Measurements from ENCODE around the gene OCA2. TPM values are rescaled to one million over a fixed set of nuclear protein-coding genes. Genes with fewer than 3 reads are reported as not detected.
"Not testable (repeated sequence)": the region's sequence is repeated elsewhere in the genome, so short reads cannot be mapped to it uniquely, and the experiment has no call there.

Gene OCA2
- total and polyA plus RNA-seq, 2 of the 13 experiments (the other 11 are each of a cell fraction or from before 2014, with no cell fraction given) = 0.02 to 0.05 TPM

DNA sequence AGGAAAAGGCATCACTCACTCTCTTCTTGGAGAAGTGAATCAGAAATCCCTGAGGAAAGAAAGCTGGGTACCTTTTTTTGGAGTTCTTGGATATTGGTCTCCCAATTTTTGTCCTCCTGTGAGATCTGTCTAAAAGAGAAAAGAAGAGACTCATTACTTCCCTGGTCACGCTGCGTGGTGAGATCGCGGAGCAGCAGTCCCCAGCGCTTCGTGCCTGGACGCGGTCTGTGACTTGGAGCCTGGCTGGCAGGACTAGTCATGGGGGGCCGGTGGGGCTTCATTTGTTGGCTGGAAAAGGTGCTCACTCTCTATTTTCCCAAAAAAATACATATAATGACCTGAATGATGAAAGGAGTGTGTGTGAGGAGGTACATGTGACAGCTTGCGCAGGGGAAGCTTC lies 144.0 kb downstream of the OCA2 start (continued):
- TF ChIP-seq, protein P1, sequence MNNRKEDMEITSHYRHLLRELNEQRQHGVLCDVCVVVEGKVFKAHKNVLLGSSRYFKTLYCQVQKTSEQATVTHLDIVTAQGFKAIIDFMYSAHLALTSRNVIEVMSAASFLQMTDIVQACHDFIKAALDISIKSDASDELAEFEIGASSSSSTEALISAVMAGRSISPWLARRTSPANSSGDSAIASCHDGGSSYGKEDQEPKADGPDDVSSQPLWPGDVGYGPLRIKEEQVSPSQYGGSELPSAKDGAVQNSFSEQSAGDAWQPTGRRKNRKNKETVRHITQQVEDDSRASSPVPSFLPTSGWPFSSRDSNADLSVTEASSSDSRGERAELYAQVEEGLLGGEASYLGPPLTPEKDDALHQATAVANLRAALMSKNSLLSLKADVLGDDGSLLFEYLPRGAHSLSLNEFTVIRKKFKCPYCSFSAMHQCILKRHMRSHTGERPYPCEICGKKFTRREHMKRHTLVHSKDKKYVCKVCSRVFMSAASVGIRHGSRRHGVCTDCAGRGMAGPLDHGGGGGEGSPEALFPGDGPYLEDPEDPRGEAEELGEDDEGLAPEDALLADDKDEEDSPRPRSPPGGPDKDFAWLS (CRISPR knock-in tag; IDR thresholded peaks at IDR 0.05; ENCODE audit: borderline replicate concordance) = no peak
- TF ChIP-seq IKZF4 (CRISPR knock-in tag; IDR thresholded peaks at IDR 0.05; ENCODE audit: borderline replicate concordance, low read depth, not compliant biosample characterization) = no peak
- no peak for TF ChIP-seq FOXC1 (CRISPR knock-in tag; IDR thresholded peaks at IDR 0.05; ENCODE audit: borderline replicate concordance)
- TF ChIP-seq SMC3 (IDR thresholded peaks at IDR 0.05; ENCODE audit: low read length) = no peak
- TF ChIP-seq KLF13 (CRISPR knock-in tag; IDR thresholded peaks at IDR 0.05) = no peak

DNA sequence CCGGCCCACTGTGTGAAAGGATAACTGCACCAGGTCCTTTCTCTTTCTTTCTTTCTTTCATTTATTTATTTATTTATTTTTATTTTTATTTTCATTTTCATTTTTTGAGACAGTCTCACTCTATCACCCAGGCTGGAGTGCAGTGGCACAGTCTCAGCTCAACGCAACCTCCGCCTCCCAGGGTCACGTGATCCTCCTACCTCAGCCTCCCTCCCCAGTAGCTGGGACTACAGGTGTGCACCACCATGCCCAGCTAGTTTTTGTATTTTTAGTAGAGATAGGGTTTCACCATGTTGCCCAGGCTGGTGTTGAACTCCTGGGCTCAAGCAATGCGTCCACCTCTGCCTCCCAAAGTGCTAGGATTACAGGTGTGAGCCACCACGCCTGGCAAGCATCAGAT lies 146.5 kb downstream of the OCA2 start:
- H3K27ac ChIP-seq (ENCODE audit: extremely low read length, insufficient read depth, low read length); H3K9me3 ChIP-seq (ENCODE audit: low read length); H4K20me1 ChIP-seq (ENCODE audit: insufficient read depth, low read length); H3K79me2 ChIP-seq (ENCODE audit: insufficient read depth, low read length); H3K4me1 ChIP-seq (ENCODE audit: insufficient read depth, low read length); POLR2A ChIA-PET; H2AFZ ChIP-seq (ENCODE audit: low read length); H3K36me3 ChIP-seq (replicated peaks in 1 of 2; ENCODE audit: control insufficient read depth in 1 of 2, insufficient read depth in 2 of 2, low read length in 2 of 2); DNase-seq (ENCODE audit: low spot score); in situ Hi-C loops (cut with HindIII; ENCODE audit: extremely low pct_ligation_motif_present, low pct_unique_long_range_greater_than_20kb); H3K4me3 ChIP-seq (replicated peaks in 1 of 3; ENCODE audit: insufficient read depth in 1 of 3, low read depth in 2 of 3, low read length in 3 of 3); ATAC-seq; H3K4me2 ChIP-seq (ENCODE audit: low read depth, low read length); H3K27me3 ChIP-seq (ENCODE audit: control insufficient read depth in 1 of 2, insufficient read depth in 2 of 2, low read length in 2 of 2); BruUV-seq (replicated peaks); FAIRE-seq; intact Hi-C loops (cut with micrococcal nuclease; ENCODE audit: unreplicated experiment); H3K9ac ChIP-seq (ENCODE audit: insufficient read depth, low read depth, low read length); CTCF ChIA-PET (ENCODE audit: low intra/inter-chr PET ratio, low total read pairs): not testable (repeated sequence)
- peak; percentile 70; the same call in 1 of the 2 replicates for TF ChIP-seq RAD51 (IDR thresholded peaks at IDR 0.05; ENCODE audit: borderline replicate concordance)
- 15% methylated on average over 5 of the region's 6 CpGs for WGBS (ENCODE audit: low lambda C conversion rate)

Measured in HepG2 (cell line).